ENCODE results near the gene ABCC9. TPM values are rescaled to one million over a fixed set of nuclear protein-coding genes. Genes with fewer than 3 reads are reported as not detected.
"Not testable (repeated sequence)": the region's sequence is repeated elsewhere in the genome, so short reads cannot be mapped to it uniquely, and the experiment has no call there.

ABCC9 gene
- total RNA-seq, 3 donors from 2014 or later = 0.13 to 0.20 TPM; not detected in 1

- no peak for ATAC-seq
- Mint-ChIP-seq H3K36me3 (ENCODE audit: insufficient read depth) (no peaks in the 10 kb centered on the region), H3K9me3 (no peaks in the 10 kb centered on the region), H3K4me1 (ENCODE audit: low read depth) (no peaks in the 10 kb centered on the region), H3K4me3 (no peak overlapping the region), H3K27me3 (ENCODE audit: low read depth) (no peaks in the 10 kb centered on the region)
- DNase-seq = no peak
These were observed 29.4 kb downstream of the ABCC9 start for GRCh38 chr12:21911832-21912231.

- ATAC-seq = no peak
These were observed 30.6 kb downstream of the ABCC9 start for GRCh38 chr12:21910657-21911056.

DNA sequence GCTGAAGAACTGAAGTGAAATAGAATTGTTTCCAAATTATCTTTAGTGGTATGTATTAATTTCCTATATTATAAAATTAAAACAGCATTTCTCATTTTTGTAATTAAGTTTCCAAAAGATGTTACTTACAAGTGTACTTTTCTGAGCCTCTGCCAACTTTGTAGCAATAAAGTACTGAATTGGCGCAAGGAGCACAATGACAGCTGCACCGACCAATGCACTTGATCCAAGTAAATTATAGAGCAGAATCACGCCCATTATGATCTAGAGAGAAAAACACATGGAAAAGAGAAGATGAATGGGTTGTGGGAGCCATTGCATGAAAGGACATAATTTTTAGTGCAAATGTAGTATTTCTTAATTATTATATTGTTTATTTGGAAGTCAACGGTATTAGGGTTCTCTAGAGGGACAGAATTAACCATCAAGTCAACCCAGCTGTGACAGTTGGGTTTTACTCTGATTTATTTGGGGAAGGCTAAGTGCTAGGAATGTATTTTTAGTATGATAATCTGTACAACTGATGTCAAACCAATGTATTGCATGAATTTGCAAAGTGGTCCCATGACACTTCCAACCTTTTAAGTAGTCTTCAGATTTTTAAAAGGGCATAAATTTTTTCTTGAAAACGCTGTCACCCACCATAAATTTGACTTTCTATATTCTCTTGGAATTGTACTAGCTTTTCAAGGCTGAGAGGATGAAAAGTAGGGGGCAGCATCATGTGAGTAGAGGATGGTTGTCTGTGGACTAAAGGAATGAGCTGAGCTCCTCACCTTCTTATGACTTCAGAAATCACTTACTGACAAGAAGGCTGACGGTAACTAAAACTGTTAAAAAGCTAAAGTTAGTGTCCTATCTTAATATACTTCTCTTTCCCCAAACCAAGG is 33.0 kb downstream of the ABCC9 start:
- no peak for ATAC-seq
- H3K4me1 Mint-ChIP-seq (ENCODE audit: low read depth) = no peaks in the 10 kb centered on the region
- no peak for DNase-seq
- no peaks in the 10 kb centered on the region for H3K36me3 Mint-ChIP-seq (ENCODE audit: insufficient read depth)
- H3K27me3 Mint-ChIP-seq (ENCODE audit: low read depth) = no peaks in the 10 kb centered on the region
- no peak overlapping the region for H3K4me3 Mint-ChIP-seq
- H3K9me3 Mint-ChIP-seq = no peaks in the 10 kb centered on the region

More at GRCh38 chr12:21910657-21911056, 30.6 kb downstream of the ABCC9 start:
- Mint-ChIP-seq H3K4me1 (ENCODE audit: low read depth) (no peaks in the 10 kb centered on the region), H3K4me3 (no peak overlapping the region), H3K36me3 (ENCODE audit: insufficient read depth) (no peaks in the 10 kb centered on the region), H3K27me3 (ENCODE audit: low read depth) (no peaks in the 10 kb centered on the region), H3K9me3 (no peaks in the 10 kb centered on the region)
- DNase-seq = no peak

DNA sequence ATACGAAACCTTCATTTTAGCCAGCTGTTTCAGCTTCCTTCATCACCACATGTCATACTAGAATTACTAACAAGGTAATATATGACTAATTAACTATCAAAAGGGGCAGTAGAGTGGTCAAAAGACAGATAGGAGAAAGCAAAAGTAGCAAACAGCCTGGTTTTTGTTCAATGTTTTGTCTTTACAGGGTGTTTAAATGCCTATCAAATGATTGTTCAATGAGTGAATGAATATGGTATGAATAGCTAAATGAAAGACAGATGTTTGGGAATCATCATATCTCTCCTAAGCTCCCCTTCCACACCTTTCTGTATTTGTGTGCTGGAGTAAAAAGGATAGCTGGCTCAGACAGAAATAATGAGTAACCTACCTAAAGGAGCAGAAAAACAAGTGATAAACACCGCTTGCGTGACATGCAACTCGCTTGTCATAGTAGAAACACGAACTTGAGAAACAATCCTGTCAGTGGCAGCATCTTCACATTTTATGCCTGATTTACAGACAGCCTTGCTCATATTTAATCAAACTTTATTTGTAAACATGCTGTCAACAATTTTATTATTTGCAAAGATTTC is 34.2 kb downstream of the ABCC9 start:
- no peak for DNase-seq
- H3K27me3 Mint-ChIP-seq (ENCODE audit: low read depth) = peaks cover under 1% of the 10 kb centered on the region
- no peaks in the 10 kb centered on the region for H3K4me1 Mint-ChIP-seq (ENCODE audit: low read depth)
- ATAC-seq = no peak
- H3K4me3 Mint-ChIP-seq = no peak overlapping the region
- H3K9me3 Mint-ChIP-seq = no peaks in the 10 kb centered on the region
- no peaks in the 10 kb centered on the region for H3K36me3 Mint-ChIP-seq (ENCODE audit: insufficient read depth)

DNA sequence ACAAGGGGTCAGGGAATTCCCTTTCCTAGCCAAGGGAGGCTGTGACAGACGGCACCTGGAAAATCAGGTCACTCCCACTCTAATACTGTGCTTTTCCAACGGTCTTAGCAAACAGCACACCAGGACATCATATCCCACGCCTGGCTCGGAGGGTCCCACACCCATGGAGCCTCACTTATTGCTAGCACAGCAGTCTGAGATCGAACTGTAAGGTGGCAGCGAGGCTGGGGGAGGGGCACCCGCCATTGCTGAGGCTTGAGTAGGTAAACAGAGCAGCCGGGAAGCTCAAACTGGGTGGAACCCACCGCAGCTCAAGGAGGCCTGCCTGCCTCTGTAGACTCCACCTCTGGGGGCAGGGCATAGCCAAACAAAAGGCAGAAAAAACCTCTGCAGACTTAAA is 41.7 kb downstream of the ABCC9 start:
- not testable (repeated sequence) for H3K4me1 Mint-ChIP-seq (ENCODE audit: low read depth); H3K36me3 Mint-ChIP-seq (ENCODE audit: insufficient read depth); DNase-seq; H3K4me3 Mint-ChIP-seq; H3K9me3 Mint-ChIP-seq; ATAC-seq
- H3K27me3 Mint-ChIP-seq (ENCODE audit: low read depth) = peaks cover 27% of the 10 kb centered on the region

DNA sequence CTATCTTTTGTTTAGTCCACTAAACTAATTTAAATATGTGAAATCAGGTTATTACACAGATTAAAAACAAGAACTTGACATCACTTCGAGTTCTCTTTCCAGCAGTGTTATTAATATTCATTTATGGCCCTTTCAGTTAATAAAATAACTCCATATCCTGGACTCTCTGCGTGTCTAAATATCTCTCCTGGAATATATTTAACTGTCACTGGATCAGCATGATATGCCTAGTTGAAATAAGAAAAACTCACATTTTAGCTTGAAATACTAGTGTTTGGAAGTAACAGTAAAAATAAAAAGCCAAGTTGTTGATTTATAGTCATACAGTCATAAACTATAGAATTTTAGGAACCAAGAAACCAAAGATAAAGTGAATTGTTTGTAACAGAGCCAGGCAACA is 45.6 kb downstream of the ABCC9 start:
- Mint-ChIP-seq H3K4me1 (ENCODE audit: low read depth) (no peaks in the 10 kb centered on the region), H3K27me3 (ENCODE audit: low read depth) (peaks cover 18% of the 10 kb centered on the region), H3K4me3 (no peak overlapping the region), H3K36me3 (ENCODE audit: insufficient read depth) (no peaks in the 10 kb centered on the region), H3K9me3 (no peaks in the 10 kb centered on the region)
- no peak for DNase-seq
- no peak for ATAC-seq

- DNase-seq (no peak), ATAC-seq (no peak)
- H3K4me1 Mint-ChIP-seq (ENCODE audit: low read depth) = no peaks in the 10 kb centered on the region
- H3K9me3 Mint-ChIP-seq = no peaks in the 10 kb centered on the region
- H3K36me3 Mint-ChIP-seq (ENCODE audit: insufficient read depth) = no peaks in the 10 kb centered on the region
- H3K27me3 Mint-ChIP-seq (ENCODE audit: low read depth) = peaks cover 14% of the 10 kb centered on the region
- no peak overlapping the region for H3K4me3 Mint-ChIP-seq
These were observed 46.2 kb downstream of the ABCC9 start for GRCh38 chr12:21894792-21895595.

- no peaks in the 10 kb centered on the region for H3K9me3 Mint-ChIP-seq
- H3K36me3 Mint-ChIP-seq (ENCODE audit: insufficient read depth) = no peaks in the 10 kb centered on the region
- H3K27me3 Mint-ChIP-seq (ENCODE audit: low read depth) = peaks cover 10% of the 10 kb centered on the region
- DNase-seq (no peak), ATAC-seq (no peak)
- no peaks in the 10 kb centered on the region for H3K4me1 Mint-ChIP-seq (ENCODE audit: low read depth)
- no peak overlapping the region for H3K4me3 Mint-ChIP-seq
These were observed 47.3 kb downstream of the ABCC9 start for GRCh38 chr12:21893924-21894323.

GRCh38 chr12:21892341-21892740 is 48.9 kb downstream of the ABCC9 start:
- H3K36me3 Mint-ChIP-seq (ENCODE audit: insufficient read depth) = no peaks in the 10 kb centered on the region
- no peaks in the 10 kb centered on the region for H3K4me1 Mint-ChIP-seq (ENCODE audit: low read depth)
- no peak overlapping the region for H3K4me3 Mint-ChIP-seq
- no peak for ATAC-seq
- DNase-seq = no peak
- H3K9me3 Mint-ChIP-seq = no peaks in the 10 kb centered on the region
- H3K27me3 Mint-ChIP-seq (ENCODE audit: low read depth) = peaks cover 10% of the 10 kb centered on the region

GRCh38 chr12:21891751-21892217 is 49.4 kb downstream of the ABCC9 start:
- Mint-ChIP-seq H3K4me3 (no peak overlapping the region), H3K36me3 (ENCODE audit: insufficient read depth) (no peaks in the 10 kb centered on the region), H3K27me3 (ENCODE audit: low read depth) (peaks cover 4% of the 10 kb centered on the region), H3K4me1 (ENCODE audit: low read depth) (no peaks in the 10 kb centered on the region), H3K9me3 (no peaks in the 10 kb centered on the region)
- ATAC-seq (no peak), DNase-seq (no peak)

DNA sequence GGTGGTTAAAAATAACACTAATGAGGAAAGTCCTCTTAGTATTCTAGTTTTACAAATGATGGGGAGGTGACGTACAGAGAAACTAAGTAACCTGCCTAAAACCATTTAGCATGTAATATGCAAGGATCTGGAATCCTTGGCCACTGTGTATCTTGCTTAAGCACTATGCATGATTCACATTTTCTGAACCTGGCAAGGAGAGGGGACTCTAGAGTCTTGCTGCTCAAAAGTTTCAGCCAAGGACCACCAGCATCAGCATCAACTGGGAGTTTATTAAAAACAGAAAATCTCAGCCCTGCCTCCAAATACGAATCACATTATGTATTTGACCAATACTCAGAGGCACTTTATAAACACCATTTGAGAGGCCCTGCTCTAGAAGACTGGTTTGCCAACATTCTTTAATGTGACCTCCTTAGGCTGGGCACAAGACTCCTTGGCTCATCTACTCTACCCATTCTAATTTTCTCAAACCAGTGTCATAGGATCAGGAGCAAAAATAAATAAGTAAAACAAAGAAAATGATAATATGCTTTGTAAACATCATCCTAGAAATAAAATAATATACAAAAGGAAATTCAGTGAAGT is 52.9 kb downstream of the ABCC9 start:
- Mint-ChIP-seq H3K9me3 (no peaks in the 10 kb centered on the region), H3K4me3 (no peak overlapping the region)
- ATAC-seq = no peak

GRCh38 chr12:21884936-21885335 is 56.3 kb downstream of the ABCC9 start:
- H3K27me3 Mint-ChIP-seq (ENCODE audit: low read depth) = peaks cover 2% of the 10 kb centered on the region
- no peaks in the 10 kb centered on the region for H3K36me3 Mint-ChIP-seq (ENCODE audit: insufficient read depth)
- DNase-seq (no peak), ATAC-seq (no peak)
- H3K4me1 Mint-ChIP-seq (ENCODE audit: low read depth) = no peaks in the 10 kb centered on the region
- H3K4me3 Mint-ChIP-seq = no peak overlapping the region
- H3K9me3 Mint-ChIP-seq = no peaks in the 10 kb centered on the region

More for the DNA sequence above, 52.9 kb downstream of the ABCC9 start:
- DNase-seq = no peak
- no peaks in the 10 kb centered on the region for H3K36me3 Mint-ChIP-seq (ENCODE audit: insufficient read depth)
- H3K4me1 Mint-ChIP-seq (ENCODE audit: low read depth) = no peaks in the 10 kb centered on the region
- H3K27me3 Mint-ChIP-seq (ENCODE audit: low read depth) = peaks cover 4% of the 10 kb centered on the region

- Mint-ChIP-seq H3K9me3 (no peaks in the 10 kb centered on the region), H3K36me3 (ENCODE audit: insufficient read depth) (no peaks in the 10 kb centered on the region)
These were observed 58.6 kb downstream of the ABCC9 start for GRCh38 chr12:21882635-21883034.

DNA sequence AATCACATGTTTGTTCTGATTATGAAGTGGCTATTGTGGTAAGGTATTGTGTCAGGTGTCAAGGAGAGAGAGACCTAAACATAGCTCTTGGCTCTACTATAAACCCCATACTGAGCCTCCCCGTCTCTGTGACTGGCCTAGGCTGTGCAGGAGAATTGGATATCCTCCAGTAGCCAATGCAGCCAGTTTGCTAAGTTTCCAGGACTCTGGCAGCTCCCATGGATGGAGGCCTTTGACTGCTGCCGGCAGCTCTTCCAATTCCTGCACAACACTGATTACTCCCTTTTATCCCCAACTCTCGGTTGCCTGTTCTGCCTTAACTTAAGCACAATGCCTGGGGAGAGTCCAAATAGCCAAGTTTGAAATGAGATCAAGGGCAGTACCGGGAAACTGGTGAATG is 59.3 kb downstream of the ABCC9 start:
- no peaks in the 10 kb centered on the region for H3K36me3 Mint-ChIP-seq (ENCODE audit: insufficient read depth)
- DNase-seq (no peak), ATAC-seq (no peak)
- H3K27me3 Mint-ChIP-seq (ENCODE audit: low read depth) = peaks cover 2% of the 10 kb centered on the region
- H3K4me3 Mint-ChIP-seq = no peak overlapping the region
- H3K9me3 Mint-ChIP-seq = no peaks in the 10 kb centered on the region
- H3K4me1 Mint-ChIP-seq (ENCODE audit: low read depth) = no peaks in the 10 kb centered on the region

More at GRCh38 chr12:21882635-21883034, 58.6 kb downstream of the ABCC9 start:
- Mint-ChIP-seq H3K4me3 (no peak overlapping the region), H3K4me1 (ENCODE audit: low read depth) (no peaks in the 10 kb centered on the region), H3K27me3 (ENCODE audit: low read depth) (peaks cover 2% of the 10 kb centered on the region)
- no peak for DNase-seq
- no peak for ATAC-seq

All from activated T-cell treated with anti-CD3 and anti-CD28 coated beads, Interleukin-2, amount 50 U/mL, for 4 hours (primary cell).